Osteoblast (primary cell): ENCODE measurements around the gene DUSP14. TPM values are rescaled to one million over a fixed set of nuclear protein-coding genes. Genes with fewer than 3 reads are reported as not detected.
A peak's percentile ranks its signal among the peaks of the same experiment; 100 is the strongest.

ENCODE experiments used
- DNase-seq: peaks from one replicate; pipeline ENCODE4 v3.0.0; 2011; ENCODE audit warnings: low spot score, mixed read lengths; ENCODE audit not compliant: insufficient read length; ENCODE audit errors: missing footprints
- H2AFZ ChIP-seq: 2 replicates; pipeline ENCODE4 v1.6.0; 2011; ENCODE audit warnings: mild to moderate bottlenecking, low read length
- H3K27ac ChIP-seq: 2 replicates; pipeline ENCODE4 v1.5.1; 2011; ENCODE audit warnings: mild to moderate bottlenecking, low read depth, low read length, moderate library complexity
- H3K27me3 ChIP-seq: 2 replicates; pipeline ENCODE4 v1.6.0; 2012; ENCODE audit warnings: mild to moderate bottlenecking, control low read depth, inconsistent platforms, low read length, moderate library complexity; ENCODE audit not compliant: insufficient read depth
- H3K36me3 ChIP-seq: 2 replicates; pipeline ENCODE4 v1.5.1; 2011; ENCODE audit warnings: mild to moderate bottlenecking, low read length, control low read depth, moderate library complexity; ENCODE audit not compliant: insufficient read depth
- H3K4me1 ChIP-seq: 2 replicates; pipeline ENCODE4 v1.5.1; 2011; ENCODE audit warnings: mild to moderate bottlenecking, low read length, control low read depth, moderate library complexity; ENCODE audit not compliant: insufficient read depth
- H3K4me2 ChIP-seq: 2 replicates; pipeline ENCODE4 v1.6.0; 2011; ENCODE audit warnings: mild to moderate bottlenecking, low read length; ENCODE audit not compliant: insufficient read depth
- H3K4me3 ChIP-seq: fragments of 200-600 bp; sonication (generic); 3 replicates; pipeline ENCODE4 v1.5.1; 2012; ENCODE audit warnings: mild to moderate bottlenecking, low read length, inconsistent platforms; ENCODE audit not compliant: insufficient read depth
- H3K79me2 ChIP-seq: 2 replicates; pipeline ENCODE4 v1.6.0; 2012; ENCODE audit warnings: mild to moderate bottlenecking, low read length, control low read depth, inconsistent platforms; ENCODE audit not compliant: insufficient read depth
- H3K9me3 ChIP-seq: 2 replicates; pipeline ENCODE4 v1.5.1; 2011; ENCODE audit warnings: low read depth, low read length, control low read depth
- H4K20me1 ChIP-seq: 2 replicates; pipeline ENCODE4 v1.6.0; 2012; ENCODE audit warnings: mild to moderate bottlenecking, low read length, control low read depth; ENCODE audit not compliant: insufficient read depth
- total RNA-seq: library from RNA; depleted of rRNA; stranded (reverse); fragments of >200 nt; gene quantifications from 2 replicates; pipeline ENCODE4 v1.2.3, GENCODE V29; 2012
- TF ChIP-seq, protein P1 (sequence below): IDR thresholded peaks from 2 replicates; pipeline ENCODE4 v1.5.1; 2011; ENCODE audit warnings: mild to moderate bottlenecking, low read depth, low read length, moderate library complexity; ENCODE audit errors: extremely low read depth

The DUSP14 gene
- total RNA-seq, 1 donor = 97.7 TPM

GRCh38 chr17:37461668-37462067 lies 28.0 kb upstream of the DUSP14 start:
- TF ChIP-seq, protein P1, sequence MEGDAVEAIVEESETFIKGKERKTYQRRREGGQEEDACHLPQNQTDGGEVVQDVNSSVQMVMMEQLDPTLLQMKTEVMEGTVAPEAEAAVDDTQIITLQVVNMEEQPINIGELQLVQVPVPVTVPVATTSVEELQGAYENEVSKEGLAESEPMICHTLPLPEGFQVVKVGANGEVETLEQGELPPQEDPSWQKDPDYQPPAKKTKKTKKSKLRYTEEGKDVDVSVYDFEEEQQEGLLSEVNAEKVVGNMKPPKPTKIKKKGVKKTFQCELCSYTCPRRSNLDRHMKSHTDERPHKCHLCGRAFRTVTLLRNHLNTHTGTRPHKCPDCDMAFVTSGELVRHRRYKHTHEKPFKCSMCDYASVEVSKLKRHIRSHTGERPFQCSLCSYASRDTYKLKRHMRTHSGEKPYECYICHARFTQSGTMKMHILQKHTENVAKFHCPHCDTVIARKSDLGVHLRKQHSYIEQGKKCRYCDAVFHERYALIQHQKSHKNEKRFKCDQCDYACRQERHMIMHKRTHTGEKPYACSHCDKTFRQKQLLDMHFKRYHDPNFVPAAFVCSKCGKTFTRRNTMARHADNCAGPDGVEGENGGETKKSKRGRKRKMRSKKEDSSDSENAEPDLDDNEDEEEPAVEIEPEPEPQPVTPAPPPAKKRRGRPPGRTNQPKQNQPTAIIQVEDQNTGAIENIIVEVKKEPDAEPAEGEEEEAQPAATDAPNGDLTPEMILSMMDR = no peak
- Histone ChIP-seq H3K27ac (no peak overlapping the region), H3K4me2 (no peak overlapping the region)

GRCh38 chr17:37462492-37462891 lies 27.2 kb upstream of the DUSP14 start:
- Histone ChIP-seq H2AFZ (no peak overlapping the region), H3K4me2 (no peak overlapping the region), H3K36me3 (peaks cover 21% of the 10 kb centered on the region), H3K4me1 (peaks cover 15% of the 10 kb centered on the region), H3K4me3 (no peak overlapping the region), H3K9me3 (no peaks in the 10 kb centered on the region), H3K27ac (no peak overlapping the region), H4K20me1 (no peaks in the 10 kb centered on the region), H3K79me2 (no peaks in the 10 kb centered on the region), H3K27me3 (no peaks in the 10 kb centered on the region)
- no peak for DNase-seq
- TF ChIP-seq, protein P1 = no peak

More at GRCh38 chr17:37461668-37462067, 28.0 kb upstream of the DUSP14 start:
- no peak overlapping the region for H2AFZ ChIP-seq
- H3K9me3 ChIP-seq = no peaks in the 10 kb centered on the region
- H3K4me3 ChIP-seq = no peak overlapping the region
- H3K36me3 ChIP-seq = peaks cover 17% of the 10 kb centered on the region
- H4K20me1 ChIP-seq = no peaks in the 10 kb centered on the region
- no peaks in the 10 kb centered on the region for H3K79me2 ChIP-seq
- H3K27me3 ChIP-seq = no peaks in the 10 kb centered on the region
- H3K4me1 ChIP-seq = peaks cover 15% of the 10 kb centered on the region
- DNase-seq = no peak

DNA sequence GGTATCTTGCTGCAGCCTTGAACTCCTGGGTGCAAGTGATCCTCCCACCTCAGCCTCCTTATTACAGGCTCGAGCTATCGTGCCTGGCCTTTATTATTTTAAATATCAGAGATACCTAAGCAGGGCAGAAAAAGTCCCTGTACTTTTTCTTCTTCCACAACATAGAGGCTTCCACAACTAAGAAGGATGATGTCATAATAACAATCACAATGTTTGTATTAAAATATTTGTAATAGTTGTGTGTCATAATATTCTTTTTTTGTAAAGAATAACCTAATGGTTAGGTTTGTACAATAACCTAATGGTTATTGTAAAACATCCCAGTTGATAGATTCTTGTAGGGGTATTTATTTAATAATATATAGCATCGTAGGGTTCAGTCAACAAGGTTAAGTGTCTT lies 26.7 kb upstream of the DUSP14 start:
- no peaks in the 10 kb centered on the region for H3K9me3 ChIP-seq
- H3K27me3 ChIP-seq = no peaks in the 10 kb centered on the region
- no peaks in the 10 kb centered on the region for H4K20me1 ChIP-seq
- no peak for DNase-seq
- H3K4me1 ChIP-seq = peaks cover 15% of the 10 kb centered on the region
- no peaks in the 10 kb centered on the region for H3K79me2 ChIP-seq
- H3K4me2 ChIP-seq = no peak overlapping the region
- H3K27ac ChIP-seq = no peak overlapping the region
- H3K4me3 ChIP-seq = no peak overlapping the region
- peaks cover 27% of the 10 kb centered on the region for H3K36me3 ChIP-seq
- TF ChIP-seq, protein P1 = no peak
- H2AFZ ChIP-seq = no peak overlapping the region

GRCh38 chr17:37465069-37465616 lies 24.5 kb upstream of the DUSP14 start:
- H3K79me2 ChIP-seq = no peaks in the 10 kb centered on the region
- H3K27me3 ChIP-seq = no peaks in the 10 kb centered on the region
- H3K4me3 ChIP-seq = no peak overlapping the region
- peak; percentile 57 for DNase-seq
- H3K9me3 ChIP-seq = no peaks in the 10 kb centered on the region
- no peak overlapping the region for H3K4me2 ChIP-seq
- H4K20me1 ChIP-seq = no peaks in the 10 kb centered on the region
- TF ChIP-seq, protein P1 = no peak
- H3K27ac ChIP-seq = peak overlapping the region; percentile 76
- peaks cover 31% of the 10 kb centered on the region for H3K36me3 ChIP-seq
- peaks cover 9% of the 10 kb centered on the region for H3K4me1 ChIP-seq
- H2AFZ ChIP-seq = no peak overlapping the region
